Suprapubic skin (tissue), 4 donors: ENCODE results near the gene ACKR1. TPM values are rescaled to one million over a fixed set of nuclear protein-coding genes. Genes with fewer than 3 reads are reported as not detected.

ENCODE experiments used
- DNase-seq, 2 donors: peaks; one replicate each; pipeline ENCODE4 v3.0.0-alpha.2; 2019; ENCODE audit warnings: low spot score in 2 of 2
- H3K27ac ChIP-seq: fragments of 200-600 bp; sonication (generic); one replicate; pipeline ENCODE4 v1.5.1; 2019
- H3K27me3 ChIP-seq: fragments of 200-600 bp; sonication (generic); one replicate; pipeline ENCODE4 v1.5.1; 2019
- H3K36me3 ChIP-seq: fragments of 200-600 bp; sonication (generic); one replicate; pipeline ENCODE4 v1.5.1; 2019
- H3K4me1 ChIP-seq: fragments of 200-600 bp; sonication (generic); one replicate; pipeline ENCODE4 v1.5.1; 2019
- H3K4me3 ChIP-seq: fragments of 200-600 bp; sonication (generic); one replicate; pipeline ENCODE4 v1.5.1; 2019; ENCODE audit warnings: mild to moderate bottlenecking
- H3K9me3 ChIP-seq: fragments of 200-600 bp; sonication (generic); one replicate; pipeline ENCODE4 v1.5.1; 2019
- CTCF ChIP-seq, 2 donors: fragments of 200-600 bp in 1 of 2; fragments of 450-650 bp in 1 of 2; sonication (generic) in 1 of 2; IDR thresholded peaks; one replicate each; pipeline ENCODE4 v1.5.1; 2016 to 2019; ENCODE audit warnings: antibody characterized with exemption in 2 of 2, mild to moderate bottlenecking in 1 of 2, moderate library complexity in 1 of 2
- EP300 ChIP-seq: sonication (generic); formaldehyde crosslinking; IDR thresholded peaks from one replicate; pipeline ENCODE4 v1.6.1; 2017; ENCODE audit warnings: antibody characterized with exemption
- POLR2A ChIP-seq, 2 donors: fragments of 450-650 bp; IDR thresholded peaks; one replicate each; pipeline ENCODE4 v1.6.1; 2017; ENCODE audit warnings: antibody characterized with exemption in 2 of 2, mild to moderate bottlenecking in 2 of 2, moderate library complexity in 2 of 2
- POLR2AphosphoS5 ChIP-seq, 3 donors: sonication (generic); formaldehyde crosslinking; IDR thresholded peaks; one replicate each; pipeline ENCODE4 v1.6.1; 2017; ENCODE audit warnings: antibody characterized with exemption in 3 of 3
- WGBS: methylation state at CpG from one replicate; pipeline ENCODE4 v1.1.5; 2018; 5-methylcytosine and 5-hydroxymethylcytosine counted together
- total RNA-seq, 4 donors: library from RNA; depleted of rRNA; stranded (reverse); fragments of >200 nt; gene quantifications; one replicate each; pipeline ENCODE4 v1.1.0, GENCODE V29; 2016

The ACKR1 gene
- total RNA-seq, 4 donors from 2014 or later = 34.7 to 117 (median 41.4) TPM

- TF ChIP-seq POLR2A (IDR thresholded peaks at IDR 0.05) (no peak), POLR2AphosphoS5 (IDR thresholded peaks at IDR 0.05) (no peak), CTCF (IDR thresholded peaks at IDR 0.05) (no peak), EP300 (no peak)
- Histone ChIP-seq H3K9me3 (no peaks in the 10 kb centered on the region), H3K36me3 (no peaks in the 10 kb centered on the region), H3K27ac (no peak overlapping the region), H3K27me3 (peaks cover 60% of the 10 kb centered on the region), H3K4me1 (no peaks in the 10 kb centered on the region), H3K4me3 (peak overlapping the region; percentile 37)
- no peak for DNase-seq
- WGBS = 58% methylated on average over 5 of the region's 5 CpGs
These were observed 2.4 kb downstream of the ACKR1 start for GRCh38 chr1:159207080-159207479.

- H3K27me3 ChIP-seq = peaks cover 55% of the 10 kb centered on the region
- H3K27ac ChIP-seq = no peak overlapping the region
- TF ChIP-seq EP300 = no peak
- TF ChIP-seq CTCF (IDR thresholded peaks at IDR 0.05) = no peak
- no peak for TF ChIP-seq POLR2AphosphoS5 (IDR thresholded peaks at IDR 0.05)
- no peak for TF ChIP-seq POLR2A (IDR thresholded peaks at IDR 0.05)
- no peaks in the 10 kb centered on the region for H3K9me3 ChIP-seq
- no peaks in the 10 kb centered on the region for H3K4me1 ChIP-seq
- 39% methylated on average over 8 of the region's 8 CpGs for WGBS
- no peaks in the 10 kb centered on the region for H3K36me3 ChIP-seq
- peak overlapping the region; percentile 15 for H3K4me3 ChIP-seq
- no peak for DNase-seq
These were observed 3.1 kb downstream of the ACKR1 start for GRCh38 chr1:159207774-159208173.

- H3K4me3 ChIP-seq = peak overlapping the region; percentile 15
These were observed 3.6 kb downstream of the ACKR1 start for GRCh38 chr1:159208175-159208825.

GRCh38 chr1:159209061-159209460 is 4.4 kb downstream of the ACKR1 start:
- Histone ChIP-seq H3K27ac (no peak overlapping the region), H3K9me3 (no peaks in the 10 kb centered on the region), H3K4me3 (no peak overlapping the region), H3K4me1 (no peaks in the 10 kb centered on the region), H3K36me3 (no peaks in the 10 kb centered on the region), H3K27me3 (peaks cover 55% of the 10 kb centered on the region)
- no peak for TF ChIP-seq EP300
- TF ChIP-seq POLR2A (IDR thresholded peaks at IDR 0.05) = no peak
- TF ChIP-seq CTCF (IDR thresholded peaks at IDR 0.05) = no peak
- no peak for TF ChIP-seq POLR2AphosphoS5 (IDR thresholded peaks at IDR 0.05)
- no peak for DNase-seq
- WGBS = 69% methylated on average over 7 of the region's 7 CpGs

More at GRCh38 chr1:159208175-159208825, 3.6 kb downstream of the ACKR1 start:
- WGBS = 14% methylated on average over 7 of the region's 7 CpGs
- no peaks in the 10 kb centered on the region for H3K9me3 ChIP-seq
- TF ChIP-seq POLR2A (IDR thresholded peaks at IDR 0.05) (no peak), CTCF (IDR thresholded peaks at IDR 0.05) (no peak), EP300 (no peak), POLR2AphosphoS5 (IDR thresholded peaks at IDR 0.05) (no peak)
- no peaks in the 10 kb centered on the region for H3K4me1 ChIP-seq
- peaks cover 55% of the 10 kb centered on the region for H3K27me3 ChIP-seq
- no peaks in the 10 kb centered on the region for H3K36me3 ChIP-seq
- no peak overlapping the region for H3K27ac ChIP-seq
- DNase-seq = no peak

GRCh38 chr1:159211331-159212136 is 6.9 kb downstream of the ACKR1 start:
- 39% methylated on average over 11 of the region's 11 CpGs for WGBS
- Histone ChIP-seq H3K27ac (no peak overlapping the region), H3K4me3 (no peak overlapping the region), H3K27me3 (peaks cover 41% of the 10 kb centered on the region), H3K9me3 (no peaks in the 10 kb centered on the region), H3K4me1 (no peaks in the 10 kb centered on the region), H3K36me3 (no peaks in the 10 kb centered on the region)
- TF ChIP-seq EP300 (no peak), POLR2A (IDR thresholded peaks at IDR 0.05) (no peak), POLR2AphosphoS5 (IDR thresholded peaks at IDR 0.05) (no peak), CTCF (IDR thresholded peaks at IDR 0.05) (peak; percentile 71 to 78)
- DNase-seq = no peak
